ENCODE data around the gene GPC4.

GPC4 gene

GRCh38 chrX:133410550-133410949, 4.7 kb downstream of the GPC4 start:
- no peak for DNase-seq (ENCODE audit: low read depth)

GRCh38 chrX:133405498-133406185, 9.6 kb downstream of the GPC4 start:
- no peak for DNase-seq (ENCODE audit: low read depth)

- DNase-seq (ENCODE audit: low read depth), result no peak
Measured at GRCh38 chrX:133403984-133404383, 11.3 kb downstream of the GPC4 start.

GRCh38 chrX:133402830-133403625, 12.3 kb downstream of the GPC4 start:
- no peak for DNase-seq (ENCODE audit: low read depth)

GRCh38 chrX:133402042-133402453, 13.2 kb downstream of the GPC4 start:
- DNase-seq (ENCODE audit: low read depth), result no peak

GRCh38 chrX:133401536-133401935, 13.8 kb downstream of the GPC4 start:
- DNase-seq (ENCODE audit: low read depth), result no peak

GRCh38 chrX:133399411-133399810, 15.9 kb downstream of the GPC4 start:
- DNase-seq (ENCODE audit: low read depth), result no peak

- no peak for DNase-seq (ENCODE audit: low read depth)
Measured at GRCh38 chrX:133394765-133395164, 20.5 kb downstream of the GPC4 start.

GRCh38 chrX:133392671-133393070, 22.6 kb downstream of the GPC4 start:
- no peak for DNase-seq (ENCODE audit: low read depth)

- DNase-seq (ENCODE audit: low read depth), result no peak
Measured at GRCh38 chrX:133391111-133391510, 24.2 kb downstream of the GPC4 start.

- no peak for DNase-seq (ENCODE audit: low read depth)
Measured at GRCh38 chrX:133390676-133391075, 24.6 kb downstream of the GPC4 start.

GRCh38 chrX:133389975-133390374, 25.3 kb downstream of the GPC4 start:
- DNase-seq (ENCODE audit: low read depth), result no peak

GRCh38 chrX:133384454-133384853, 30.8 kb downstream of the GPC4 start:
- no peak for DNase-seq (ENCODE audit: low read depth)

GRCh38 chrX:133380711-133381619, 34.3 kb downstream of the GPC4 start:
- no peak for DNase-seq (ENCODE audit: low read depth)

GRCh38 chrX:133376422-133376821, 38.9 kb downstream of the GPC4 start:
- DNase-seq (ENCODE audit: low read depth), result no peak

GRCh38 chrX:133375615-133376340, 39.5 kb downstream of the GPC4 start:
- DNase-seq (ENCODE audit: low read depth), result no peak

GRCh38 chrX:133374874-133375387, 40.4 kb downstream of the GPC4 start:
- no peak for DNase-seq (ENCODE audit: low read depth)

GRCh38 chrX:133373386-133374079, 41.8 kb downstream of the GPC4 start:
- no peak for DNase-seq (ENCODE audit: low read depth)

GRCh38 chrX:133370696-133371275, 44.5 kb downstream of the GPC4 start:
- no peak for DNase-seq (ENCODE audit: low read depth)

- DNase-seq (ENCODE audit: low read depth), result no peak
Measured at GRCh38 chrX:133369065-133369464, 46.2 kb downstream of the GPC4 start.

- DNase-seq (ENCODE audit: low read depth), result no peak
Measured at GRCh38 chrX:133366735-133367134, 48.6 kb downstream of the GPC4 start.
